HG03575 (cell line): ENCODE measurements around the gene APOBEC4.
"Not testable (repeated sequence)": the region's sequence is repeated elsewhere in the genome, so short reads cannot be mapped to it uniquely, and the experiment has no call there.

Experiments used
- ATAC-seq: cut with Tn5 transposase; IDR thresholded peaks from one replicate; pipeline ENCODE4 v1.9.1; 2021; ENCODE audit not compliant: unreplicated experiment, insufficient number of reproducible peaks, low FRiP score; ENCODE audit errors: extremely low read depth

Gene APOBEC4, protein sequence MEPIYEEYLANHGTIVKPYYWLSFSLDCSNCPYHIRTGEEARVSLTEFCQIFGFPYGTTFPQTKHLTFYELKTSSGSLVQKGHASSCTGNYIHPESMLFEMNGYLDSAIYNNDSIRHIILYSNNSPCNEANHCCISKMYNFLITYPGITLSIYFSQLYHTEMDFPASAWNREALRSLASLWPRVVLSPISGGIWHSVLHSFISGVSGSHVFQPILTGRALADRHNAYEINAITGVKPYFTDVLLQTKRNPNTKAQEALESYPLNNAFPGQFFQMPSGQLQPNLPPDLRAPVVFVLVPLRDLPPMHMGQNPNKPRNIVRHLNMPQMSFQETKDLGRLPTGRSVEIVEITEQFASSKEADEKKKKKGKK

DNA sequence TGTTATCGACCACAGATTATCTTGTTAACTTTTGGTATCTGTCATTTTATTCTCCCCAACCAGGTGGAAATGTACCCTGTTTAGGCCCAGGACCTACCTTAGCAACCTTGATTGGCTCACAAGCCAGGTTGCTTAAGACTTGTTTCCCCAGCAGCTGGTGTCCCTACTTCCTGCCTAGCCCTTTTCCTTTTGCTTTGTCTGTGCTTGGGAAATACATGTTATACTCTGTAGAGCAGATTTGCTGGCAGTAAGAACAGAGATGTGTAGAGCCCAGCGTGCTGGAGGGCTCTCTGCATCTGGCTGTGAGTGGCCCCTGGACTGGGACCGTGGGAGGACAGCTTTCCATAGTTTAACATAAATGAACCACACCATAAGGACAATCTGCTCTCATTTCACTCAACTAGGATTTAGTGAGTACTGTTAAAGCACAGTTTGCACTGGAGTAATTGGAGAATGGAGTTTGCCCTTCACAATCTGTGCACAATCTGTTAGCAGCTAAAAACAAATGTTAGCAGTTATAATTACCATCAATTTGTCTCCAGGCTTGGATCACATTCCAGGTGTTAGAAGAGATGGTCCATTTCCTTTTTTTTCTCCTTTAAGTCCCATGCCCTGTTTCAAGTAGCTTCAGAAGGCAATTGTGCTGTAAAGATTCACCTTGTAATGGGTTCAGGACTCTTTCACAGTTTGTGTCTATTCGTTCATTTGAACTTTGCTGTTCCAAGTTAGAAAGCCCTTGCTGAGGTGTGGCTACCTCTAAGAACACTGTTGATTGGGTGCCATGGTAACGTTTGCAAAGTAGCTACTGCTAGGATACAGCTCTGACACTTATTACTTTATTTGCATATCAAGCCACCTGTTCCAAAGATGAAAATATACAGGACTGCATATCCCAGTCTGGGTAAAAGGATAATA is at the start of gene APOBEC4:
Gene APOBEC4, minus strand, starts transcription at position 770 of the 915 bp plus-strand sequence. CDS start 4,535 bp downstream, outside the sequence.
- ATAC-seq: no peak

DNA sequence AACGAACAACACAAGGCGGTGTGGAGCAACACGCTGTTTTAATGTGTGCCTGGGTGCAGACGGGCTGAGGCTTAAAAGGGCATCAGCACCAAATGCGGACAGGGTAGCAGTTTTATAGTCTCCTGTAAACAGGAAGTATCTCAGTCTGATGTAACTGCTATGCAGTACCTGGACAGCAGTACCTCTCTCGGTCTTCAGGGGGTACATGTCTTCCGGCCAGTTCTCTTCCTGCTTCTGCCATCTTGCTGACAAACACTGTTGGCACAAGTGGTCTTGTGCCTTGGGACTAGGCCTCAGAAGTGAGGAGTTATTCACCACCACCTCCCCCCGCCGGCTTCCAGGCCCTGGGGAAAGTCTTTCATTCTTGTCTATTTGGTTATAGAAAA is 49.7 kb upstream of the APOBEC4 start:
- ATAC-seq: no peak

DNA sequence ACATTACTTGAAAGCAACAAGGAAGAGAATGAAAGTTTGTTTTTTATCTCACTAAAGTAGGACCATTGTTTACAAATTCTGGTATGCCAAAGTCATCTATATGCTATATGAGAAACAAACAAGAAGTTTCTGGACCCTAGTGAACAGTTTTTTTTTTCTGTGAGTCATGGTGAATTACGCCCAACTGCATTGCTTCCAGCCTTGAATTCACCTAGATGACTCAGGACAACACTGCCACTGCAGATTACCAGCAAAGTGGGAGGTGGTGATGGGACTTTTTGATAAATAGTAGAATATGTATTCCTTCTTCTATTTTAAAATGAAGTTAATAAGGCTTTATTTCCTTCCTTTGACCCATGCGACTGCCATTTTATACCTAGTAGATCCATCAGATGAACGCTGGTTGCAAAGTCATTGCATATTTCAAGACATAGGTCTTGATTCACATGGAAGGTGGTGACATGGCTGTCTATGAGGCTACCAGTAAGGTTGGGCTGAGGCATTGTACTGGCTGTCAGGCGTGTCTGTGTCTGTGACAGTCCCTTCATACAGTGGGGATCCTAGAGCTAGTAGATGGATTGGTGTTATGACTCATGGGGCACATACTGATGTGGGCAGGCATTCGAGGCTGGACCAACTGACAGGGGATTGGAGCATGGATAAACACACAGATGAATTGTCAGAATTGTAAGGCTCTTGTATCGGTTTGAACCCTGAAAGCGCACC is 49.1 kb upstream of the APOBEC4 start:
- no peak for ATAC-seq

DNA sequence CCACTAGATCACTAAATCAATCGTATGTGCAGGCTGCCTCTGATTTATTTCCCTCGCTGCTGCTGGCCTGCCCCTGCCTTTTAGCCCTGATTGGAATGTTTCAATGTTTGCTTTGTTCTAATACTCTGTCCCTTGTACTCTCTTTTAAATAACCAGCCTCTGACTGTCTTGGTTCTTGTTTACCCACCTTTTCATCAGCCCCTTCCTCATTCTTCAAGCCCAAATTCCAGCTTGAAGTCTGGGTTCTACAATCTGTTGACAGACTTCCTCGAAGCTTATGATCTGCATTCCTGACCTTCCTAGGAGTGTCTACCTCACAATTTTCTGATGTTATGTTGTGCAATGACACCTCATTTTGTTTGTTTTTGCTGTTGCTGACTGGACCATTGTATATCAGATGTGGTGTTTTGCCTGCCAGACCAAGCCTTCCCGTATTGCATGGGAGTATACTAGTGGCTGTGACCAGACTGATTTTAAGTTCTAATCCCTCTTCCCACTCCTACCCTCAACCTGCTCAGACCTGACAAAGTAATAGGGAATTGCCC is 46.6 kb upstream of the APOBEC4 start:
- ATAC-seq: no peak

DNA sequence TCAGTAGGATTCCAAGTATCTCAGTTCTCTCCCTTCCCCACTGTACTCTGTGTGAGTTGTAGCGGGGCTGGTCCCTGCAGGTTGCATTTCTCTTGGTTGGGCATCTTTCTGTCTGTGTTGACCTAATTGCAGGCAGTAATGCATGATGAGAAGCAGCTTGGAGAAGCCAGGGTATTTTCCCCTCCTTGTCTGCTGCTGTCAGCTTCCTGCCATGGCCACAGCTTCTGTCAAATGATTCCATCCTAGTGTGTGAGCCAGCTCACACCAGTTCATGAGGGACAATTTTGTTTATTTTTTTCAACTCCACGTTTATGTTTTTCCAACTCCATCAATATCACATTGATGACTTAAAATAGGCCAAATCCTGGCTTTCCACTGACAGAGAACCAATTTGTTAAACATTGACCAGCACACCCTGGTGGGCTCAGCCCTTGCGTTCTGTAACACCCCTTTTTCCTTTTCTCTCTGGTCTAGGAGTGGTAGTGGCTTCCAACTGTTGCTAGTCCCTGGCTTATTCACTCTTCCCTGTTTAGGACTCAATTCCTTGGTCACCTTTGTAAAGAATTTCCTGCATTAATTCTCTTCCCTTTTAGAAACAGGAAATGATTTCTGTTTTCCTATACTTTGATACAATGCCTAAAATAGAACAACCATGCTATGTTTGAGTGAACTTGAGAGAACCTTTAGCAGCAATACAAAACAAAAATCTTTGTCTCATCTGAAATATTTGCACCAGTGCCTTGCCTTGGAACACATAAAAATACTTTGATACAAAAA is 44.9 kb upstream of the APOBEC4 start:
- ATAC-seq: no peak

DNA sequence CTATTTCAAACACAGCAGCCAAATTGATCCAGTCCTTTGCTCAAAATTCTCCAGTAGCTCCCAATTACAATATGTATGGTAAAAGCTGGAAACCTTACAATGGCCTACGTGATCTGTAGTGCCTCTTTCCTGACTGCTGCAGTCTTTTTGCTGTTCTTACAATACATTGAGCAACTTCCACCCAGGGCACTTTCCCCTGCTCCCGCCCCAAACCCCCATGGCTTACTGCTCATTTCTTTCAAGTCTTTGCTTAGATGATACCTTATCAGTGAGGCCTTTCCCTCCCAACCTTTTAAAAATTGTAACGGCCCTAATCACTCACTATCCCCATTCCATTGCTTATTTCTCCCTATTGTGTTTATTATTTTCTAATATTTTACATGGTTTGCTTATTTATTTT is 43.9 kb upstream of the APOBEC4 start:
- no peak for ATAC-seq

DNA sequence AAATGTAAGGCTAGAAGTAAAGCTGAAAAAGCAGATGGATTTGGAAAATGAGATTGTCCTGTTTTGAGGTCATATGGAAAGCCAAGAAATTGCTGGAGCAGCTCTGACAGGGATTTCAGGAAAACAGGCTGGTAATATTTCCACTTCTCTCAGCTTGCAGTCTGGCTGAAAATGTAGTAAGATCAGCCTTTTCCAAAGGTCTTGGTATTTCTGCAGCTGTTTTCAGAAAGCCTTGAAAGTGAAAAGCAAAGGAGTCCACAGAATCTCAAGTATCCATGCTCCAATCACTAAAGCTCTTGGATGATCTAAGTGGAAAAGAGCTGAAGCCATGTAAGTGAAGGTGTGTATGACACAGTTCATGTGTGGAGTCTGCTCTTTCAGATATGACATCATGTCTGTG is 41.6 kb upstream of the APOBEC4 start:
- no peak for ATAC-seq

DNA sequence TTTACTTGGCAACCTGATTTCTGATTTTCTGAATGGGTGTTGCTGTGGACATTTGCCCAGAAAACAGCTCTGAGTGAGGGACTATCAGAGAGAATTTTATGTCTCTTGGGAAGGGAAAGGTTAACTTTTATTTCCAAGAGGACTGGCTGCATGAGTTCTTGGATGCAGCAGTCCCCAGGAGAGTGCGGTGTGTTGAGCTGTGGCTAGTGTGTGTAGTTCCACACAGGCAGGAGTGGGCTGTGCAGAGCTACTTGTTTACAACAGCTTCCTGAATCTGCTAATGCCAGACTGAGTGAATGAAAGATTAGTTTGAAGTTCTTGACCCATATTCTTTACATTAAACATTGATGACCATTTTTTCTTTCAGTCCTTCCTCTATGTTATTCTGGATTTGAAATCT is 41.0 kb upstream of the APOBEC4 start:
- no peak for ATAC-seq

DNA sequence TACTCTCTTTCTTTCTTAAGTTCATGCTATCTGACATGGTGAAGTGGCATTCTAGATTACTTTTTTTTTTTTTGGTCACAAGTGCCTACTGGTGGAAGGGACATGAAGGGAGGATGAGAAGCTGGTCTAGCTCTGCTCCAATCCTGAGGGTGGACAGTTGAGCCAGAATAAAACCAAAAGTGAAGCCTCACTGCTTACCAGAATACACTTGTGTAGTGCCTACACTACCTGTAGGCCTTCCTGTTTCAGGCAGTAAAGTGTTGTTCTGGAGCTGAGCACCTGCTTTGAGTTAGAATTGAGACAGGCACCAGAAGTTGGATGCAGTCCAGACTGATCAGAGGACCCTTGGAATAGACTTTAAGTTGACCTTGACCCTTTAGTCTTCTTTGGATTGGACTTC is 40.4 kb upstream of the APOBEC4 start:
- ATAC-seq: no peak

DNA sequence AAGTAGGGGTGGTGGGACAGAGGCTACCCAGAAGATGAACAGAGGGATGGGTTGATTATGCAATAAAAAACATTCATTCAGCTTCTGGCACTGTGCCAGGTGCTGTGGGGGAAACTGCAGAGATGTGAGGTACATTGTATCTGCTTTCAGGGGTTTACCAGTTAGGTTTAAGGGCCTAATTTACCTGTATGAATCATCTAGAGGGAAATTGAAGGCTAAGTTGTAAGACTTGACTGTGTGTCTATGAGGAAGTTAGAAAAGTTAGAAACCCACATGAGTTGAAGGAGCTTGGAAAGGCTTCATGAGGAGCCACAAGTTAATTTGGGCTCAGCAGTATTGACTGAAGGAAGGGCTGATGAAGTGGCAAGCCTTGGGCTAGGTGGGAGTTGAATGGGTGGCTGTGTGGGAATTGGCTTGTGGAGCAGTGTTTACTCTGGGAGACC is 36.7 kb upstream of the APOBEC4 start:
- ATAC-seq: no peak

DNA sequence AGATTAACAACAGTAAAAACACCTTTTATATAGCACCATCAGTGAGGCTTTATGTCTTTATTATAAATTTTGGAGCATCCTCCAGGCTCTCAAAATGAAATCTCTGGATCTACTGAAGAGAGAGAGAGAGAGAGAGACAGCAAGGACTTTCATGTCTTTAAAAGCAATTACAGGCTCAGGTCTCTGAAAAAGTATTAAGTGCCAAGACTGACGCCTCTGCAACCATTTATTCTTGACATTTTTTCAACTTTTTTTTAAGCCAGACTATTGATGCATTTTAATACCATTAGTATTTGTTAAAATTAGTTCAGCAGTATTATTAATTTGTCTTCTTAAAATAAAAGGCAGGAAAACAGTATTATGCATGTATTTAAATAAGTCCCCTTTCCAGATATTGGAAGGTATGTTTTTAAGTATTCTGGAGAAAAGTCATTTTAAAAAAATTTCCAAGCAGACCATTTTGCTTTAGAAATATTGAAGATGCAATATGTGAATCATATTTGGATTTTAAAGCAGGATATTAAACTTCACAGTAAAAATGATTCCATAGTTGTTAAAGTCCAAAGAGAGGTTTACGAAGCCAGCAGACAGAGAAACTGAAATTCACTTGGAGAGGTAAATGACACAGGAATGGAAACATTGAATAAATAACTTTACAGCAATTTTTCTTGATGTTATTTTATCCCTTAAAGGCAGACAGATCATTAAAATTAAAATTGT is 35.4 kb upstream of the APOBEC4 start:
- no peak for ATAC-seq

DNA sequence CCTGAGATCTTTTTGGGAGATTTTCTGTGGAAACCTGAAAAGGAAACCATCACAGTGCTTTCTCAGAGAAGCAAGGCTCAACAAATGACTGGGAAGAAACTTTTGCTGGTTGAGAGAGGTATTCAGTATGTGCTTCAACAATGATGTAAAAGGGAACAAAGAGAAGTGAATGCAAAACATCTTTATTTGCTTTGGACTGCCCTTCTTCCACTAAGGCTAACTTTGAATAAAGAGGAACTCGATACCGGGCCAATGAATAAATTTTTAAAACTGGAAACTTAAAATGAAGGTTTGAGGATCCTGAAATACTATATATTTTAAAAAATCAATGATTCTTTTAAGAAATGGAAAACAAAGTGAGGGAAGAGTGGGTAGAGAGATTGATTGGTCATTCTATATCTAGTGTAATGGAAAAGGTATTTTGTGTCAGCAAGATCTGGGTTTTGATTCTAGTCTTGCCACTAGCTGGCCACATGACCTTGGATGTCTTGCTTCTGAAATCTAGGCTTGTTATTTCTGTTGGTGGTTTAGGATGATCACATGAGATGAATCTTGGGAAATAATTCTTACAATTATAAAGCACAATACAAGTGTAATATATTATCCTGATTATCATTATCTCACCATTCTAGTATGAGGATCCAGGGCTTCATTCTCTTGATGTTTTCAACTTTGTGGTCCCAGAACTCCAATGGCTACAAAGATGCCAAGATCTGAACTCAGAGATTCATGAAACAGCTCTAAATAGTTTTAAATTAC is 34.6 kb upstream of the APOBEC4 start:
- no peak for ATAC-seq

DNA sequence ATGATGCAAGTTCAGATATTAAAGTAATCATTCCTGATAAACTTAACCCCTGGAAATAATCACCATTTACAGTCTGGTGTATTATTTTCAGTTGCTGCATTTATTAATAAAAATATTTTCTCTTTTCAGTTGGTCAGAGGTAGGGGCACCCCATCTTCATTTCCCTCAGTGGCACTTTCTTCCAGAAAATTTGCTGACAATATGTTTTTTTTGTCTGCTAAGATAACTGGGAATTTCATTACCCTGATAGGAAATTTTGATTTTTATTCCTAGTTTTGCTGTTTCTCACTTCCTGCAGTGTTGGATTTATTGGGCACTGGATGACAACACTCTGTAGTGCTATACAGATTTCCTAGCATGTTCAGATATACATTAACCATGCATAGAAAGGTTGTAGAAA is 33.1 kb upstream of the APOBEC4 start:
- no peak for ATAC-seq

DNA sequence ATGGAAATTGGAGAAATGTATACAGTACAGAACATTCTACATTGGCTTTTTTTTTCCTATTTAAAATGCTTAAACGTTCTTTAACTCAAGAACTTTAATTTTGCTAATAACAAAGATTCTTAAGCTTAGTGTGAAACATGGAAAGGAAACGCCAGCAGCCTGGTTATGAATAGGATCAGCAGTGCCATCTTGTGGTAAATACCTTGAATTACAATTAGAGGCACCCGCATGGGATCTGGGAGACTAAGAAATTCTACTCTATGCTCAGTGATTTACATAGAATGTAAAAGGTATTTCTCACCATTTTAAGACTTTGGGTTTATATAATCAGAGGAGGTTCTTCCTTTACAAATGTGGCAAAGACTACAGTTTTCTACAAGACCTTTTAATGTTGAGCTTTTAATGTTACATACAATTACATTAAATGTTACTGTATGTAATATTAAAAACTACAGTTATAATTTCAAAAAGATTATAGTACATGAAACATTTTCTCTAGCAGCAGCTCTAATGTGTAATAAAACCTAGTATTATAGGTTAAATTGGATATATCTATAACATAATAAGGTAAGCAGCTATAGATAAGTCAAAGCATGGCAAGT is 32.1 kb upstream of the APOBEC4 start:
- ATAC-seq: no peak

DNA sequence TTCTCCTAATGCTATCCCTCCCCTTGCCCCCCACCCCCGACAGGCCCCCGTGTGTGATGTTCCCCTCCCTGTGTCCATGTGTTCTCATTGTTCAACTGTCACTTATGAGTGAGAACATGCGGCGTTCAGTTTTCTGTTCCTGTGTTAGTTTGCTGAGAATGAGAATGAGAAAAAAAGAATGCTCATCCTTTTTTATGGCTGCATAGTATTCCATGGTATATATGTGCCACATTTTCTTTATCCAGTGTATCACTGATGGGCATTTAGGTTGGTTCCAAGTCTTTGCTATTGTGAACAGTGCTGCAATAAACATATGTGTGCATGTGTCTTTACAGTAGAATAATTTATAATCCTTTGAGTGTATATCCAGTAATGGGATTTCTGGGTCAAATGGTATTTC is 26.2 kb upstream of the APOBEC4 start:
- ATAC-seq: not testable (repeated sequence)

DNA sequence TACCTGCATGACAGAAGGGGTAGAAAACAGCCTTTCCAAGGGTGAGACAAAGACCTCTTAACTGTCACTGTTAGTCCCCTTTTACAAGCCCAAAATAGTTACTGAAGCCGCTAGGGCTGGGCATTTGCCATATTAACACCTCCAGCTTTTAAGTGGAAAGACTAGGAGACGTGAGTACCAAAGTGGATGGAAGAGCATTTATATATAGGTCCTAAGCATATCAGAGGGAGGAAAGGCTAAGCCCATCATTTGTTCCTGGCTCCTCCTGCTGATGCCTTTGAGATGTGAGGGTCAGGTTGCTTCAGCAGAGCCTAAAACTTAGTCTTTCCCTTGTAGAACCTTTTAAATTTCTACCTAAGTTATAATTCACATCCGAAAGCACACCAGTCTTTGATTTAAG is 25.7 kb upstream of the APOBEC4 start:
- no peak for ATAC-seq
